Ascending aorta (tissue), 2 donors: ENCODE data around the gene IL1R2. TPM values are rescaled to one million over a fixed set of nuclear protein-coding genes. Genes with fewer than 3 reads are reported as not detected.
A peak's percentile ranks its signal among the peaks of the same experiment; 100 is the strongest.

Experiments used
- DNase-seq, 2 donors: peaks; one replicate each; pipeline ENCODE4 v3.0.0-alpha.2; 2019; ENCODE audit warnings: low spot score in 2 of 2
- H3K27ac ChIP-seq, 2 donors: fragments of 200-600 bp; sonication (generic); one replicate each; pipeline ENCODE4 v1.5.1; 2016 to 2017; ENCODE audit warnings: mild to moderate bottlenecking in 1 of 2
- H3K27me3 ChIP-seq: fragments of 200-600 bp; sonication (generic); one replicate; pipeline ENCODE4 v1.5.1; 2017
- H3K36me3 ChIP-seq, 2 donors: fragments of 200-600 bp; sonication (generic); one replicate each; pipeline ENCODE4 v1.5.1; 2016
- H3K4me1 ChIP-seq, 2 donors: fragments of 200-600 bp; sonication (generic); one replicate each; pipeline ENCODE4 v1.5.1; 2016 to 2017; ENCODE audit warnings: mild to moderate bottlenecking in 1 of 2
- H3K4me3 ChIP-seq, 2 donors: fragments of 200-600 bp; sonication (generic); one replicate each; pipeline ENCODE4 v1.5.1; 2016 to 2017; ENCODE audit warnings: mild to moderate bottlenecking in 1 of 2
- H3K9me3 ChIP-seq, 2 donors: fragments of 200-600 bp; sonication (generic); one replicate each; pipeline ENCODE4 v1.5.1; 2016
- intact Hi-C: fragments of 100-400 bp; cut with DNase I; formaldehyde crosslinking; loops from one replicate; pipeline ENCODE4 v1.15.1; 2023
- total RNA-seq: library from RNA; depleted of rRNA; stranded (reverse); fragments of >200 nt; gene quantifications from one replicate; pipeline ENCODE4 v1.1.0, GENCODE V29; 2016
- TF ChIP-seq, protein P1 (sequence below), 3 experiments: fragments of 200-600 bp in 2 of 3; fragments of 450-650 bp in 1 of 3; sonication (generic) in 2 of 3; IDR thresholded peaks; one replicate each; pipeline ENCODE4 v1.5.1; 2016 to 2019; ENCODE audit warnings: antibody characterized with exemption in 3 of 3, mild to moderate bottlenecking in 1 of 3, moderate library complexity in 1 of 3

IL1R2 gene, protein sequence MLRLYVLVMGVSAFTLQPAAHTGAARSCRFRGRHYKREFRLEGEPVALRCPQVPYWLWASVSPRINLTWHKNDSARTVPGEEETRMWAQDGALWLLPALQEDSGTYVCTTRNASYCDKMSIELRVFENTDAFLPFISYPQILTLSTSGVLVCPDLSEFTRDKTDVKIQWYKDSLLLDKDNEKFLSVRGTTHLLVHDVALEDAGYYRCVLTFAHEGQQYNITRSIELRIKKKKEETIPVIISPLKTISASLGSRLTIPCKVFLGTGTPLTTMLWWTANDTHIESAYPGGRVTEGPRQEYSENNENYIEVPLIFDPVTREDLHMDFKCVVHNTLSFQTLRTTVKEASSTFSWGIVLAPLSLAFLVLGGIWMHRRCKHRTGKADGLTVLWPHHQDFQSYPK
- 25.4 TPM for total RNA-seq

DNA sequence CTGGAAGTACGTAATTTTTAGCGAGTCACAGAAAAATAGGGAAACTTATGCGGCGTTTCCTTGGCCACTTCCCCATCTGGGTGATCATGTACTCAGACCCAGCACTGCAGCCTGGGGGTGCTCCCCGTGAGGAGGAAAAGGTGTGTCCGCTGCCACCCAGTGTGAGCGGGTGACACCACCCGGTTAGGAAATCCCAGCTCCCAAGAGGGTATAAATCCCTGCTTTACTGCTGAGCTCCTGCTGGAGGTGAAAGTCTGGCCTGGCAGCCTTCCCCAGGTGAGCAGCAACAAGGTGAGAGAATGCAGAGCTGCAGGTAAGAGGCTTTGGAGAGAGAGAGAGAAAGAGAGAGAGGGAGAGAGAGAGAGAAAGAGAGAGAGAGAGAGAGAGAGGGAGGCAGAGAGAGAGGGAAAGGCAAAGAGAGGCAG lies at the start of gene IL1R2:
IL1R2 (plus strand) TSS at position 240 of the 425 bp plus-strand sequence. CDS start 16,616 bp downstream, outside the sequence.
- H3K4me1 ChIP-seq: no peaks in the 10 kb centered on the region
- no peak within 1 kb of the TSS for H3K4me3 ChIP-seq
- intact Hi-C loops: no loop called here
- no peaks in the 10 kb centered on the region for H3K36me3 ChIP-seq
- H3K9me3 ChIP-seq: no peaks in the 10 kb centered on the region
- no peak within 1 kb of the TSS for H3K27ac ChIP-seq
- TF ChIP-seq, protein P1, sequence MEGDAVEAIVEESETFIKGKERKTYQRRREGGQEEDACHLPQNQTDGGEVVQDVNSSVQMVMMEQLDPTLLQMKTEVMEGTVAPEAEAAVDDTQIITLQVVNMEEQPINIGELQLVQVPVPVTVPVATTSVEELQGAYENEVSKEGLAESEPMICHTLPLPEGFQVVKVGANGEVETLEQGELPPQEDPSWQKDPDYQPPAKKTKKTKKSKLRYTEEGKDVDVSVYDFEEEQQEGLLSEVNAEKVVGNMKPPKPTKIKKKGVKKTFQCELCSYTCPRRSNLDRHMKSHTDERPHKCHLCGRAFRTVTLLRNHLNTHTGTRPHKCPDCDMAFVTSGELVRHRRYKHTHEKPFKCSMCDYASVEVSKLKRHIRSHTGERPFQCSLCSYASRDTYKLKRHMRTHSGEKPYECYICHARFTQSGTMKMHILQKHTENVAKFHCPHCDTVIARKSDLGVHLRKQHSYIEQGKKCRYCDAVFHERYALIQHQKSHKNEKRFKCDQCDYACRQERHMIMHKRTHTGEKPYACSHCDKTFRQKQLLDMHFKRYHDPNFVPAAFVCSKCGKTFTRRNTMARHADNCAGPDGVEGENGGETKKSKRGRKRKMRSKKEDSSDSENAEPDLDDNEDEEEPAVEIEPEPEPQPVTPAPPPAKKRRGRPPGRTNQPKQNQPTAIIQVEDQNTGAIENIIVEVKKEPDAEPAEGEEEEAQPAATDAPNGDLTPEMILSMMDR (IDR thresholded peaks at IDR 0.05): no peak
- H3K27me3 ChIP-seq: no peaks in the 10 kb centered on the region
- peak in 1 of 2 donors; percentile 73 for DNase-seq

DNA sequence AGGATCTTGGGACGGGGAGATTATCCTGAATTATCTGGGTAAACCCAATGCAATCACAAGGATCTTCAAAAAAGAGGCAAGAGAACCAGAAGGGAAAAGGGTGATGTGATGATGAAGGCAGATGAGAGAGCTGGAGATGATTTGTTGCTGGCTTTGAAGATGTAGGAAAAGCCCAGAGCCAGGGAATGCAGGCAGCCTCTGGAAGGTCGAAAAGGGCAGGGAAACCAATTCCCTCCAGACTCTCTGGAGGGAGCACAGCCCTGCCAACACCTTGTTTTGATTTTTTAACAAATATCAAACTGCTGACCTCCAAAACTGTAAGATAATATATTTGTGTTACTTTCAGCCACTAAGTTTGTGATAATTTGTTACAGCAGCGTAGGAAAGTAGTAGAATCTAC lies 48.9 kb upstream of the IL1R2 start:
- no peak overlapping the region for H3K4me3 ChIP-seq
- H3K36me3 ChIP-seq: no peaks in the 10 kb centered on the region
- intact Hi-C loops: no loop called here
- no peaks in the 10 kb centered on the region for H3K4me1 ChIP-seq
- DNase-seq: no peak
- peaks cover 0 to 10% of the 10 kb centered on the region in 2 donors for H3K9me3 ChIP-seq
- H3K27me3 ChIP-seq: no peaks in the 10 kb centered on the region
- TF ChIP-seq, protein P1 (IDR thresholded peaks at IDR 0.05): no peak
- H3K27ac ChIP-seq: no peak overlapping the region

DNA sequence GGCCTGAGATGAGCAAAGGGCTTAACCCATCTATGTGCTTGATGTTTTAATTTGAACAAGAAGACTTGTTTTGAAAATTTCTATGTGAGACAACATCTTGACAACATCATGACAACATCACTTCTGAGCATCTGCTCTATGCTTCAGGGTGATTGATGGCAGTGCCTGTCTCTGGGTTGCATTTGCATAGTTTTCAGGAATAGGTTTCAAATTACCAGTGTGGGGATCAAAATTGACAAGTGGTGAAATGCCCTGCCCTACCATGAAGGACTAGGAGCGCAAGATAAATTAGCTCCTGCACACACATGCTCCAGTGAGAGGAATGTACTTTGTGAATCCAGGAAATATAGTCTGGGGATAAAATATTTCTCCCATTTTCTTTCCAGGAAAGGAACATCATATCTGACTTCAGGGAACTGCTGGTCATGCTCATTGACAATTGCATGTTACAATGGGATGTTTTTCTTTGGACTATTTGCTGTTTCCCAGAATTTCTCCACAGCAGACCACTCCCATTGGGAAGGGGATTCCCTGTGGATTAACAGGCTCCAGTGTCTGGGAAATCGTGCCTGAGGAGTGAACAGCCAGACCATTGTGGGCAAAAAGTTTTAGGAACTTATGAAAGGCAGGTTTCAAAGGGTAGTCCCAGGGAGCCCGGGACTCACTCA lies 45.3 kb upstream of the IL1R2 start:
- H3K4me3 ChIP-seq: no peak overlapping the region
- H3K27me3 ChIP-seq: no peaks in the 10 kb centered on the region
- H3K36me3 ChIP-seq: no peaks in the 10 kb centered on the region
- no peaks in the 10 kb centered on the region for H3K9me3 ChIP-seq
- H3K27ac ChIP-seq: no peak overlapping the region
- DNase-seq: no peak
- no peaks in the 10 kb centered on the region for H3K4me1 ChIP-seq
- intact Hi-C loops: no loop called here
- TF ChIP-seq, protein P1 (IDR thresholded peaks at IDR 0.05): no peak

DNA sequence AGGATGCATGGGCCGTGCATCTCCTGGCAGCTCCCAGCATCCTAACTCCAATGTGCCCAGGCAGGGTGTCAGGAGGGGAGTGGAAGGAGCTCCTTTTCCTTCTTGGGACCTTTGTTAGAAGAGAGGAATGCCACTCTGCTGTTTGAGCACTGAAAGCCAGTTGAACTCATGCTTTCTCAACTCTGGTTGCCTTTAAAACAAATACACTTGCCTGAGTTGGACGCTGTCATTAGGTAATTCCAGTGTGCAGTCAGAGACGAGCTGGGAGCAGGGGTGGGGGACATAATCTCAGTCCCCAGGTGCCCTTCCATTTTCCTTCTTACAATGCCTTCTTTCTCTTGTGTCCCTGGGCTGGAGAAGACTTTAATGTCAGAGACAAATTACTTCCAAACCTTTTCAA lies 44.4 kb upstream of the IL1R2 start:
- TF ChIP-seq, protein P1 (IDR thresholded peaks at IDR 0.05): no peak
- H3K36me3 ChIP-seq: no peaks in the 10 kb centered on the region
- intact Hi-C loops: no loop called here
- H3K4me1 ChIP-seq: no peaks in the 10 kb centered on the region
- no peak overlapping the region for H3K27ac ChIP-seq
- H3K9me3 ChIP-seq: no peaks in the 10 kb centered on the region
- DNase-seq: no peak
- H3K4me3 ChIP-seq: no peak overlapping the region
- H3K27me3 ChIP-seq: no peaks in the 10 kb centered on the region

DNA sequence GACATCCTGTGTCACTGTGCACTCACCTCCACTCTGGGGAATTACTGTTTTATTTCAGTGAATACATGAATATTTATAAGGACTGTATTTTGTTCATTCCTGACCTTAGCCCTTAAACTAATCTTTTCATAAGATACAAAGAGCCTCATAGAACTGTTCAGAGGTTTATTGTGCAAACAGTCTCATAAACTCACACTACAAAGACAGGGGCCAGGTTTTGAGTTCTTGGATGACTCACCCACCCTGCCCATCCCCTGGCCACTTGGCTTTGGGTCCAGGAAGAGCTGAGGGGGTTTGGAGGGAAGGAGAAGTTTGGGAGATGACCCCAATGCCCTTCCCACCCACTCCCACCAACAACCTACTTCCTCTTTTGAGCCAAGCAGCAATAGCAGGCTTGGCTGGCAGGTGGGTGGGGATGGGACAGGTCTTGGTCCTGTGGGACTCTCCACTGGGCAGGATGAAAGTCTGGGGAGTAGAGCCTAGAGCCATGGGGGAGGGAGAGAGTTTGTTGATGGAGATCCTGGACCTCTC lies 43.1 kb upstream of the IL1R2 start:
- no peaks in the 10 kb centered on the region for H3K27me3 ChIP-seq
- no peak for DNase-seq
- H3K4me1 ChIP-seq: no peaks in the 10 kb centered on the region
- no peak overlapping the region for H3K4me3 ChIP-seq
- no peak overlapping the region for H3K27ac ChIP-seq
- TF ChIP-seq, protein P1 (IDR thresholded peaks at IDR 0.05): no peak
- H3K9me3 ChIP-seq: no peaks in the 10 kb centered on the region
- intact Hi-C loops: no loop called here
- no peaks in the 10 kb centered on the region for H3K36me3 ChIP-seq
